Fibroblast of skin of right biceps (primary cell): ENCODE data around the gene TBC1D22A.
"Not testable (repeated sequence)": the region's sequence is repeated elsewhere in the genome, so short reads cannot be mapped to it uniquely, and the experiment has no call there.

Source experiments
- DNase-seq: peaks from one replicate; pipeline ENCODE4 v3.0.0-alpha.2; 2013

TBC1D22A gene

GRCh38 chr22:47040486-47041270 lies 278.2 kb downstream of the TBC1D22A start:
- DNase-seq = no peak

GRCh38 chr22:47041271-47042115 lies 279.0 kb downstream of the TBC1D22A start:
- DNase-seq = no peak

- no peak for DNase-seq
These were observed 279.8 kb downstream of the TBC1D22A start for GRCh38 chr22:47042116-47042825.

- DNase-seq = no peak
These were observed 280.5 kb downstream of the TBC1D22A start for GRCh38 chr22:47042861-47043496.

GRCh38 chr22:47043835-47044721 lies 281.6 kb downstream of the TBC1D22A start:
- peak; percentile 60 for DNase-seq

- DNase-seq = no peak
These were observed 282.5 kb downstream of the TBC1D22A start for GRCh38 chr22:47044722-47045535.

- DNase-seq = no peak
These were observed 283.4 kb downstream of the TBC1D22A start for GRCh38 chr22:47045691-47046410.

GRCh38 chr22:47046411-47047065 lies 284.1 kb downstream of the TBC1D22A start:
- no peak for DNase-seq

GRCh38 chr22:47047321-47048122 lies 285.1 kb downstream of the TBC1D22A start:
- no peak for DNase-seq

- no peak for DNase-seq
These were observed 285.9 kb downstream of the TBC1D22A start for GRCh38 chr22:47048123-47049077.

- no peak for DNase-seq
These were observed 286.7 kb downstream of the TBC1D22A start for GRCh38 chr22:47049078-47049624.

- not testable (repeated sequence) for DNase-seq
These were observed 287.4 kb downstream of the TBC1D22A start for GRCh38 chr22:47049736-47050400.

- DNase-seq = no peak
These were observed 288.1 kb downstream of the TBC1D22A start for GRCh38 chr22:47050401-47051051.

- DNase-seq = no peak
These were observed 289.1 kb downstream of the TBC1D22A start for GRCh38 chr22:47051441-47052071.

- DNase-seq = no peak
These were observed 290.0 kb downstream of the TBC1D22A start for GRCh38 chr22:47052236-47053012.
